Left renal pelvis (tissue), 4 donors: ENCODE results near the gene USP9X. TPM values are rescaled to one million over a fixed set of nuclear protein-coding genes. Genes with fewer than 3 reads are reported as not detected.
A peak's percentile ranks its signal among the peaks of the same experiment; 100 is the strongest.
"Not testable (repeated sequence)": the region's sequence is repeated elsewhere in the genome, so short reads cannot be mapped to it uniquely, and the experiment has no call there.

Source experiments
- DNase-seq, 4 donors: peaks; one replicate each; pipeline ENCODE4 v3.0.0-alpha.2; 2013; ENCODE audit warnings: low read depth in 4 of 4, low spot score in 3 of 4
- polyA plus RNA-seq, 4 donors: library from polyadenylated mRNA; unstranded; fragments of 120-200 nt; gene quantifications; one replicate each; pipeline ENCODE4 v1.2.1, GENCODE V29; 2013; ENCODE audit not compliant: insufficient read length in 4 of 4

The USP9X gene
- polyA plus RNA-seq: 10 to 100 TPM; 50.4 to 74.9 (median 63.5) TPM

GRCh38 chrX:41084893-41085511, at the start of gene USP9X:
USP9X (plus strand) TSS chrX:41085445; CDS start chrX:41123629, 38,184 bp downstream.
- peak in 3 of 4 donors; percentile 62 to 73 (median 70) for DNase-seq

- DNase-seq: no peak
Observed at GRCh38 chrX:41035582-41035981, 49.7 kb upstream of the USP9X start.

GRCh38 chrX:41036668-41037326, 48.4 kb upstream of the USP9X start:
- no peak for DNase-seq

- DNase-seq: no peak
Observed at GRCh38 chrX:41043196-41043595, 42.0 kb upstream of the USP9X start.

GRCh38 chrX:41043674-41044345, 41.4 kb upstream of the USP9X start:
- DNase-seq: no peak

GRCh38 chrX:41045960-41046567, 39.2 kb upstream of the USP9X start:
- DNase-seq: no peak

GRCh38 chrX:41047878-41048534, 37.2 kb upstream of the USP9X start:
- no peak for DNase-seq

GRCh38 chrX:41050359-41050758, 34.9 kb upstream of the USP9X start:
- no peak for DNase-seq

- DNase-seq: no peak
Observed at GRCh38 chrX:41051288-41051687, 34.0 kb upstream of the USP9X start.

- no peak for DNase-seq
Observed at GRCh38 chrX:41055740-41056139, 29.5 kb upstream of the USP9X start.

- DNase-seq: not testable (repeated sequence)
Observed at GRCh38 chrX:41063276-41063675, 22.0 kb upstream of the USP9X start.

GRCh38 chrX:41064018-41064417, 21.2 kb upstream of the USP9X start:
- no peak for DNase-seq

GRCh38 chrX:41066391-41066790, 18.9 kb upstream of the USP9X start:
- no peak for DNase-seq

- no peak for DNase-seq
Observed at GRCh38 chrX:41066969-41067368, 18.3 kb upstream of the USP9X start.

GRCh38 chrX:41067721-41068120, 17.5 kb upstream of the USP9X start:
- DNase-seq: no peak

GRCh38 chrX:41076742-41077141, 8.5 kb upstream of the USP9X start:
- DNase-seq: no peak

GRCh38 chrX:41081821-41082220, 3.4 kb upstream of the USP9X start:
- no peak for DNase-seq

GRCh38 chrX:41082783-41083182, 2.5 kb upstream of the USP9X start:
- DNase-seq: no peak

GRCh38 chrX:41084044-41084892, 977 bp upstream of the USP9X start:
- peak; percentile 78 to 85 (median 82) for DNase-seq

GRCh38 chrX:41085512-41085877, 250 bp downstream of the USP9X start:
- DNase-seq: no peak
